Measurements from ENCODE around the gene TRIM17. TPM values are rescaled to one million over a fixed set of nuclear protein-coding genes. Genes with fewer than 3 reads are reported as not detected.

The TRIM17 gene
- total and polyA plus RNA-seq, 2 of the 8 experiments (the other 6 are each of a cell fraction or from before 2014, with no cell fraction given): 1.1 to 2.2 TPM

- no peak for TF ChIP-seq POLR2AphosphoS5 (IDR thresholded peaks at IDR 0.05; ENCODE audit: low read depth, low read length)
- TF ChIP-seq ATF3 (IDR thresholded peaks at IDR 0.05; ENCODE audit: insufficient read depth, low read depth, low read length): no peak
- TF ChIP-seq TBP (IDR thresholded peaks at IDR 0.05; ENCODE audit: low read depth, low read length): no peak
- no peak for TF ChIP-seq POU5F1 (IDR thresholded peaks at IDR 0.05; ENCODE audit: low read depth, low read length)
- no peak for TF ChIP-seq ATF2 (IDR thresholded peaks at IDR 0.05; ENCODE audit: low read length)
These were observed 1.4 kb downstream of the TRIM17 start (continued) for GRCh38 chr1:228415221-228415620.
